B cell (primary cell): ENCODE results near the gene EEF1AKMT2.

Source experiments
- EZH2 ChIP-seq: IDR thresholded peaks from 2 replicates; pipeline ENCODE4 v1.6.1; 2012; ENCODE audit warnings: borderline replicate concordance, low read depth, mild to moderate bottlenecking, moderate library complexity, low read length; ENCODE audit not compliant: insufficient read depth, poor library complexity, severe bottlenecking
- TF ChIP-seq, protein P1 (sequence below): fragments of 200-600 bp; IDR thresholded peaks from one replicate; pipeline ENCODE4 v1.8.0; 2022; ENCODE audit warnings: antibody characterized with exemption, mild to moderate bottlenecking

DNA sequence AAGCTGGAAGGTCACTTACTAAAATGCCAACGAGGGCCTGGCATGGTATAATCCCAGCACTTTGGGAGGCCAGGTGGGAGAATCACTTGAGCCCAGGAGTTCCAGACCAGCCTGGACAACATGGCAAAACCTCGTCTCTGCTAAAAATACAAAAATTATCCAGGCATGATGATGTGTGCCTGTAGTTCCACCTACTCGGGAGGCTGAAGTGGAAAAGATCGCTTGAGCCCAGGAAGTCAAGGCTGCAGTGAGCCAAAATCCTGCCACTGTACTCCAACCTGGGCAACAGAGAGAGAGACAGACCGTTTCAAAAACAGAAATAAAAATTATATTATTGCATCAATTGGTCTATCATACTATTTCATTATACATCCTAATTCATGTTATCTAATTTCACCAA lies 29.4 kb downstream of the EEF1AKMT2 start:
- TF ChIP-seq, protein P1, sequence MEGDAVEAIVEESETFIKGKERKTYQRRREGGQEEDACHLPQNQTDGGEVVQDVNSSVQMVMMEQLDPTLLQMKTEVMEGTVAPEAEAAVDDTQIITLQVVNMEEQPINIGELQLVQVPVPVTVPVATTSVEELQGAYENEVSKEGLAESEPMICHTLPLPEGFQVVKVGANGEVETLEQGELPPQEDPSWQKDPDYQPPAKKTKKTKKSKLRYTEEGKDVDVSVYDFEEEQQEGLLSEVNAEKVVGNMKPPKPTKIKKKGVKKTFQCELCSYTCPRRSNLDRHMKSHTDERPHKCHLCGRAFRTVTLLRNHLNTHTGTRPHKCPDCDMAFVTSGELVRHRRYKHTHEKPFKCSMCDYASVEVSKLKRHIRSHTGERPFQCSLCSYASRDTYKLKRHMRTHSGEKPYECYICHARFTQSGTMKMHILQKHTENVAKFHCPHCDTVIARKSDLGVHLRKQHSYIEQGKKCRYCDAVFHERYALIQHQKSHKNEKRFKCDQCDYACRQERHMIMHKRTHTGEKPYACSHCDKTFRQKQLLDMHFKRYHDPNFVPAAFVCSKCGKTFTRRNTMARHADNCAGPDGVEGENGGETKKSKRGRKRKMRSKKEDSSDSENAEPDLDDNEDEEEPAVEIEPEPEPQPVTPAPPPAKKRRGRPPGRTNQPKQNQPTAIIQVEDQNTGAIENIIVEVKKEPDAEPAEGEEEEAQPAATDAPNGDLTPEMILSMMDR, result no peak
- no peak for TF ChIP-seq EZH2
